GM19035 (cell line): Measurements from ENCODE around the gene TIMP3.

Source experiments
- ATAC-seq: cut with Tn5 transposase; IDR thresholded peaks from one replicate; pipeline ENCODE4 v1.9.1; 2021; ENCODE audit not compliant: unreplicated experiment

TIMP3 gene

GRCh38 chr22:32785321-32786026 is 16.0 kb upstream of the TIMP3 start:
- no peak for ATAC-seq

DNA sequence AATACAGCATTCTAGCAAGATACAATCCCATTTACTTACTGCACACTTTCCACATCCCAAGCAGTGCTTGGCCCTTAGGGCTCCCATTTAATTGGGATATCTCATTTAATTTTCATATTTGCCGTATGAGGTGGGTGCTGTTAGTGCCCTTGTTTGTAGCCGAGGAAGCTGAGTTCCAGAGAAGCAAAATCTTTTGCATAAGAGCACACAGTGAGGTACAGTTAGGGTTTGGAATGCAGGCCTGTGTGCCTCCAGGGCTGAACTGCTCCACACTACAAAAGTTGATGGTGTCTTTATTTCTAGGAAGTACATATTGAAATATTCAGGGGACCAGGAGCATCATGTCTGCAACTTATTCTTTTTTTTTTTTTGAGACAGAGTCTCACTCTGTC is 15.5 kb upstream of the TIMP3 start:
- ATAC-seq, result no peak

- ATAC-seq, result no peak
These were observed 12.4 kb upstream of the TIMP3 start for GRCh38 chr22:32788904-32789624.

- ATAC-seq, result no peak
These were observed 11.5 kb upstream of the TIMP3 start for GRCh38 chr22:32789797-32790620.

- no peak for ATAC-seq
These were observed 10.4 kb upstream of the TIMP3 start for GRCh38 chr22:32791056-32791455.

DNA sequence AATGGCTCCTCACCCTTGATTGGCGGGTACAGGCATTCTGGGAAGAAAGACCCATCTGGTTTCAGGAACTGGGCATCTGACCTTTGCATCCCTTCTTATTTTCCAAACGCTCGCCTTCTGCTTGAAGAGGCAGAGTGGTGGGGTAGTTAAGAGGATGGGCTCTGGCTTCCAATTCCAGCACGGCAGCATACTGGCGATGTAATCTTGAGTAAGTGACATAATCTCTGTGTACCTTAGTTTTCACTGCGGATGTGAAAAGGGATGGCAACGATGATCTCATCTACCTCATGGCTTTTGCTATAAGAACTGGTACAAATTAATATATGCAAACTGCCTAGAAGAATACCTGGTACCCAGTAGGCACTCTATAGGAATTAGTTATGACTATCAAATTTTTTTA is 10.0 kb upstream of the TIMP3 start:
- no peak for ATAC-seq

- no peak for ATAC-seq
These were observed 7.9 kb upstream of the TIMP3 start for GRCh38 chr22:32793589-32793988.

DNA sequence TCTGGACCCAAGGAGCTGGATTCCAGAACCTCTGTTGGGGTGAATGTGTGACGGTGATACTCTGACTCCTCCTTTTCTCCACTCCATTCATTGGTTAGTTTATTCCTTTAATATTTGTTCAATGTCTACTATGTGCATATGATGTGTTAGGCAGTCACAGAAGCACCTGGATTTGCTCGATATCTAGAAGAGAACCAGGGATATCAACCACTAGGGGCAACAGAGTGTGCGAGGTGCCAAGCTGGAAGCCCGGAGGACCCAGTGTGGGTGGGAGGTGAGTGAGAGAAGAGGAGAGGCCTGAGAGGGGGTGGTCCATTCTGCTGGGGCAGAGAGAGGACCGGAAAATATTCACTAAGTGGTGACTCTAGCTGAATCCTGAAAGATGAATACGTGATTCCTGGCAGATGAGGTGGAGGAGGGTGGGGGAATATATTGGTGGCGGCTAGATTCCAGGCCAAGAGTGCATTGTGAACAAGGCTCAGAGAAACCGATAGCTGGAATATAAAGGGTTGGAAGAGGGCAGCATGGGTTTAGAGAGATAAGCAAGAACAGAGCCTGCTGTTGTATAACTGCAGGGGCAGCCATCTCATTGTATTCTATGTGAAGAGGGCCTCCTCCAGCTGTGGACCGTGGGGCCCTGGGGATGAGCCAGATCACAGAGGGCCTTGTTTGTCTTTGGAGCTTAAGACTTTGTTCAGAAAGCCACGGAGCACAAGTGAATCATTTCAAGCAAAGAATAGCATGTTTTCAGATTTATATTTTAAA is 6.9 kb upstream of the TIMP3 start:
- ATAC-seq, result no peak

GRCh38 chr22:32795214-32795596 is 6.3 kb upstream of the TIMP3 start:
- ATAC-seq, result no peak

DNA sequence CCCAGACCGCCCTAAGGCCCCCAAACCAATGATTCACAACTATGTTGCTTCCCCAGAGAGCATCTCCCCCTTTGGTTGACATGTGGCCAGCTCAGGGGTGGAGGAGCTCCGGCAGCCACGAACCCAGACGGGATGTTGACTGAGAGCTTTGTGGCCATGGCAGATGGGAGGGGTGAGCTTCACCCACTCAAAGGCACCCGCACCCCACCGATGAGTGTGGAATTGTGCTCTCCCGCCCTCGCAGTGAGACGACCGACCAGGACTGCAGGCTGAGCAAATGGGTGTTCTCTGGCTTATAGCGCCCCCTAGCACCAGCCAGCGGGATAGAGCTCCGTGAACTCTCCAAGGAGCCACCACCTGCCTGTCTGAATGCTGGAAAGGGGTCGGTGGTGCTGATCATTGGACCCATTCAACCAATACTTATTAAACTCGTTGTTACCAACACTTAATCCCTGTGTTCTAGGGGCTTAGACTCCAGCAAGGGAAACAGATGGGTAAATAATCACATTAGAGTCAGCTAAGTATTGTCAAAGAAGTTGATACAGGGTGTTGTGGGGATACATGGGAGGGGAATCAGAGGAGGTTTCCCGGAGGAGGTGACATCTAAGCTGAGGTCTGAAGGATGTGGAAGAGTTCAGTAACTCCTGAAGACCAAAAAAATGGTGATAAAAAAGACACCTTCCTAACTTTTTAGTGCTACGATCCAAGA is 4.5 kb upstream of the TIMP3 start:
- ATAC-seq, result no peak

- ATAC-seq, result no peak
These were observed 2.0 kb upstream of the TIMP3 start for GRCh38 chr22:32799496-32799895.

DNA sequence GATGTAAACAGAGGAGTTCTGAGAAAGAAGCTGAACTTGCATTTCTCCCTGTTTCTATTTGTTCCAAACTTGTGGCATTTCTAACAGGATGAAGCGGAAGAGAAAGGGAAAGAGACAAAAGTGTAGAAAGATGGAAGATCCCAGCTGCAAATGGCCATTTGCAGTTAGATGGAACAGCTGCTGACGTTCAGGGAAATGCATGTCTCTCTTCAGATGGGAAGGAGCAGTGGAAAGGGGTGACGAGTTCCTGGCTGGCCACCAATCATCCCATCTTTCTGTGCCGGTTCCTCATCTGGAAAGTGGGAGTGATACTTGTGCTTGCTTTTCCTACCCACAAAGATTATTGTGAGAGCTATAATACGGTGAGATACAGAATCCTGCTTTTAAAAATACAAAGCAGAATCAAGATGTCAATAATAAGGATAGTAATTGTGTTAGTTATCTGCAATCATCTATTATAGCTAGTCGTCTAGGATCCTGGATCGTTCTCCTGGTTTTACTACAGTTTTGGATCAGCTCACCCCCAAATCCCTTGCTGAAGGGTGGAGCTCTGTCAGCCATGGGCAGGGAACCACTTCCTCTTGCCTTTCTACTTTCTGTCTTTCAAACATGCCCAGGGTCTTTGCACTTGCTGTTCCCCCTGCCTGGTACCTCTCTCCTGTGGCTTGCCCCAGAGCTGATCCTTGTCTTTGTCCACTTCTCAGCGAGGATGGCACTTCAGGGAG is 1.2 kb upstream of the TIMP3 start:
- no peak for ATAC-seq

DNA sequence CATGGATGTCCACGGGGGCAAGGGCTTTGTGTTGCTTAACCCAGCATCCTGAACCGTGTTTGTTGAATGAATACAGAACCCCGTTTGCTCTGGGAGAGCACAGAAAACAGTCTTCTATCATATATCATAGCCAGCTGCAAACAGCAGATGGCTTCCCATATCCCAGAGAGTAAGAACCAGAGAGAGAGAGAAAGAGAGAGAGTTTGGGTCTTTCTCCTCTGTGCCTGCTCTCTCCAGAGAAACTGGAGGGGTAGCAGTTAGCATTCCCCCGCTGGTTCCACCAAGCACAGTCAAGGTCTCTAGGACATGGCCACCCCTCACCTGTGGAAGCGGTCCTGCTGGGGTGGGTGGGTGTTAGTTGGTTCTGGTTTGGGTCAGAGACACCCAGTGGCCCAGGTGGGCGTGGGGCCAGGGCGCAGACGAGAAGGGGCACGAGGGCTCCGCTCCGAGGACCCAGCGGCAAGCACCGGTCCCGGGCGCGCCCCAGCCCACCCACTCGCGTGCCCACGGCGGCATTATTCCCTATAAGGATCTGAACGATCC is 440 bp upstream of the TIMP3 start:
- ATAC-seq, result no peak

DNA sequence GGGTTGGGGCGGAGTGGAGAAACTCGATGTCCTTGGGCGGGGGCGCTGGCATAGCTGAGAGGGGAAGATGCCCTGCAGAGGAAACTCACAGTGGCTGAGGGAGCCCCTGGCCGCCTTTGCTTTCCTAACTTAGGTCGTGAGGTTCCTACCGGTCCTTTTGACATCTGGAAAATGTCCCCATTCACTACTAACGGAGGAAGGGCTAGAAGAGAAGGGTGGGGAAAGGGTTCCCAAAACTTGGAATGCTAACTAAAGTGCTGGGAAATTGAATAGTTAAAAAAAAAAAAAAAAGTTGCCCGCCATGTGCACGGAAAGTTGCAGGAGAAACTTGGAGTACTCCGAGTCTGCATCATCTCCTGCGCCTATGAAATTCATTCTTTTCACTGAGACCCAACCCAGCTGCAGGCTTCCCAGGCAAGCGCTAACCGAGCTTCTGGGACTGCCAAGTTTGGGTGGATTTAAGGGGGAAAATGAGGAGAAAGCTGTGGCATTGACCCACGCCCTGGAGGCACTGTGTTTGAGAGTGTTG is 796 bp downstream of the TIMP3 start:
- no peak for ATAC-seq

GRCh38 chr22:32803020-32803737 is 1.7 kb downstream of the TIMP3 start:
- ATAC-seq, result no peak

DNA sequence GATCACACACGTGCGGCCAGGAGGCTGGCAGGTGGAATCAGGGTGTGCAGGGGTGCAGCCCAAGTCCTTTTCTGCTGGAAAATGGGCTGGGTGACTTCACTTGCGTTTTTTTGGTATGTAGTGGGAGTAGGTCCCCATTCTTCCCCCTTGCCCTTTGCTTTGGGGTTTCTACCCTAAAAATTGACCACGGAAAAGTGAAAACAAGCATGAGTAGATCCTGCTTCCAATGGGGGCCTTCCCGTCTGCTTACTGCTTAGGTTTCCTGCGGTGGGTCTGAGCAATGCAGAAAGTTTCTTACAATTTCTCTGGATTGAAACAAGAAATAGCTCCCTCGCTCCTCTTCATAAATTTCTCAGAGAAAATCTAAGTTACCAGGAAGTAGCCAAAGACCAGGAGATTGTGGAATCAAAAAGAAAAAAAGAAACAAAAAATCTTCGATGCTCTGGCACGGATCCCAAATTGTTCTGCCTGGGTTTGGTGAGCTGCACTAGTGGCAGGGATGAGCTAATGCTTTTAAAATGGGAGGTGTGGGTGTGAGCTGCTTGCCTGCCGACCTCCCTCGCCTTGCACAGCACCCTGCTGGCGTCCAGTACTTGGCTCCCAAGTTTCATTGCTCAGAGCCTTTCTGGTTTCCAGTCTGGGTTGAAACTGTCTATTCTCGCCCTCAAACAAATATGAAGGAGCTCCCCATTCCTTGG is 2.4 kb downstream of the TIMP3 start:
- no peak for ATAC-seq

- ATAC-seq, result no peak
These were observed 3.2 kb downstream of the TIMP3 start for GRCh38 chr22:32804531-32805360.
